GM12872 (cell line): ENCODE results near the gene FOS.

Experiments
- TF ChIP-seq, protein P1 (sequence below): IDR thresholded peaks from 3 replicates; pipeline ENCODE4 v1.5.1; 2011; ENCODE audit warnings: low read depth, mild to moderate bottlenecking, low read length, moderate library complexity; ENCODE audit not compliant: insufficient read depth

The FOS gene

GRCh38 chr14:75323571-75323970, 44.9 kb downstream of the FOS start:
- TF ChIP-seq, protein P1, sequence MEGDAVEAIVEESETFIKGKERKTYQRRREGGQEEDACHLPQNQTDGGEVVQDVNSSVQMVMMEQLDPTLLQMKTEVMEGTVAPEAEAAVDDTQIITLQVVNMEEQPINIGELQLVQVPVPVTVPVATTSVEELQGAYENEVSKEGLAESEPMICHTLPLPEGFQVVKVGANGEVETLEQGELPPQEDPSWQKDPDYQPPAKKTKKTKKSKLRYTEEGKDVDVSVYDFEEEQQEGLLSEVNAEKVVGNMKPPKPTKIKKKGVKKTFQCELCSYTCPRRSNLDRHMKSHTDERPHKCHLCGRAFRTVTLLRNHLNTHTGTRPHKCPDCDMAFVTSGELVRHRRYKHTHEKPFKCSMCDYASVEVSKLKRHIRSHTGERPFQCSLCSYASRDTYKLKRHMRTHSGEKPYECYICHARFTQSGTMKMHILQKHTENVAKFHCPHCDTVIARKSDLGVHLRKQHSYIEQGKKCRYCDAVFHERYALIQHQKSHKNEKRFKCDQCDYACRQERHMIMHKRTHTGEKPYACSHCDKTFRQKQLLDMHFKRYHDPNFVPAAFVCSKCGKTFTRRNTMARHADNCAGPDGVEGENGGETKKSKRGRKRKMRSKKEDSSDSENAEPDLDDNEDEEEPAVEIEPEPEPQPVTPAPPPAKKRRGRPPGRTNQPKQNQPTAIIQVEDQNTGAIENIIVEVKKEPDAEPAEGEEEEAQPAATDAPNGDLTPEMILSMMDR, result no peak

DNA sequence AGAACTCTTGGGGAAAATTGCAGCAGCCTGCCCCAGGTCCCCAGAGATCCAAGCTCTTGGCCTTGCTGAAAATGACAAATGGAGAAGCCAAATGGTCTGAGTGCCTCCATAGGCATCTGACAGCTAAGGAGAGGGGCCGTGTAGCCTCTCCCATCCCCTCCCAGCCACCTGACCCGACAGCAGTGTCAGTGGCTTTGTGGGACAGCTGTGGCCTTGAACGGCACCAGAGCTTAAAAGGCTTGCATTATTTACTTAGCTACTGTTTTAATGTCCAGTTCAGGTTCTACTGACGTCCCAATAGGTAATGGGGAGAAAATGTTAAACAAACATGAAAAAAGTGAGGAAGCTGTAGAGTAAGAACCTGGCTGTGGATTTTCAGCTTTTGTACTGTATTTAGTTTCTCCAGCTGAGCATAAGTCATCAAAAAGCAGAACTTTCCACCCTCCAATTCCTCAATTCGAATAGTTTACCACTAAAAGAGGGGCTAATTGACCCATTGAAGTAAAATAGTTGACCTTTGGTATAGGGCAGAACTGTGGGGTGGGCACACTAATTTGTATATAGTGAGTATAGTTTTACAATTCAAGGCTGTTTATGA, 50.0 kb downstream of the FOS start:
- TF ChIP-seq, protein P1, result no peak

DNA sequence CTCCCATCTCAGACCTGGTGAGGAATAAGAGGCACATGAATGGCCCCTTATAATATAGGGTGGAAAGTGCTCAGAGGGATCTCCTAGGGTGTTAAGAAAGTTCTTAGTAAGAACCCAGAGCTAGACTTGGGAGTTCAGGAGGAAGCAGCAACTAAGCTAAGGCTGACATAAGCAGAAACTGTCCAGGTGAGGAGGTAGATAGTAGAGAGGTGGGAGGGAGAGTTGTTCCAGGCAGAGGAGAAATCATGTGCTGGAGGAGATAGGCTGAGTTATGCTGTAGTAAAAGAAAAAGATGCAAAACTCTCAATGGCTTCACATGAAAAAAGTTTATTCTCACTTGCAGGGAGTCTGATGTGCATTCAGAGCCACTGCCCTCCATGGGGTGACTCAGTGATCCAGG, 50.7 kb downstream of the FOS start:
- TF ChIP-seq, protein P1, result no peak

GRCh38 chr14:75331471-75331870, 52.8 kb downstream of the FOS start:
- TF ChIP-seq, protein P1, result no peak
